Fibroblast of lung (primary cell): ENCODE results near the gene FAM151B.

Experiments used
- CTCF ChIP-seq, 2 donors: IDR thresholded peaks in 1 of 2; conservative IDR thresholded peaks in 1 of 2; 1 replicate in 1 of 2; 2 replicates in 1 of 2; pipeline ENCODE4 v1.5.1; 2011 to 2012; ENCODE audit warnings: low read length in 2 of 2, control low read depth in 1 of 2, inconsistent platforms in 1 of 2, low read depth in 1 of 2, mild to moderate bottlenecking in 1 of 2
- EZH2 ChIP-seq: IDR thresholded peaks from 2 replicates; pipeline ENCODE4 v1.5.1; 2012; ENCODE audit warnings: low read length, control low read depth, mild to moderate bottlenecking; ENCODE audit errors: missing control alignments

- TF ChIP-seq CTCF (conservative IDR thresholded peaks at IDR 0.05 in 1 of 2, IDR thresholded peaks at IDR 0.05 in 1 of 2; ENCODE audit: low read depth in 1 of 2, low read length in 2 of 2): no peak
- TF ChIP-seq EZH2: no peak
Measured at GRCh38 chr5:80590766-80591165, 102.9 kb downstream of the FAM151B start.
